Effector memory CD4-positive, alpha-beta T cell (primary cell): ENCODE results near the gene RPL35.

Source experiments
- DNase-seq, 3 donors: peaks; one replicate each; pipeline ENCODE4 v3.0.0-alpha.2; 2020
- H3K27ac ChIP-seq: 2 replicates; pipeline ENCODE4 v1.7.0; 2013; ENCODE audit warnings: mild to moderate bottlenecking, low read length, moderate library complexity; ENCODE audit not compliant: insufficient read depth, poor library complexity, severe bottlenecking
- H3K27me3 ChIP-seq: replicated peaks from 2 replicates; pipeline ENCODE4 v1.7.0; 2013; ENCODE audit warnings: mild to moderate bottlenecking, low read length; ENCODE audit not compliant: insufficient read depth, control insufficient read depth, poor library complexity, severe bottlenecking
- H3K36me3 ChIP-seq: 2 replicates; pipeline ENCODE4 v1.7.0; 2013; ENCODE audit warnings: mild to moderate bottlenecking, low read length, moderate library complexity; ENCODE audit not compliant: control insufficient read depth, insufficient read depth
- H3K4me1 ChIP-seq: 2 replicates; pipeline ENCODE4 v1.7.0; 2013; ENCODE audit warnings: low read length, mild to moderate bottlenecking; ENCODE audit not compliant: control insufficient read depth, insufficient read depth, poor library complexity, severe bottlenecking
- H3K4me3 ChIP-seq: 2 replicates; pipeline ENCODE4 v1.7.0; 2013; ENCODE audit warnings: low read length, low read depth, mild to moderate bottlenecking; ENCODE audit not compliant: insufficient read depth, poor library complexity, severe bottlenecking
- H3K9me3 ChIP-seq: 2 replicates; pipeline ENCODE4 v1.7.0; 2013; ENCODE audit warnings: mild to moderate bottlenecking, low read length, moderate library complexity; ENCODE audit not compliant: control insufficient read depth

The RPL35 gene

GRCh38 chr9:124887832-124888231, 26.1 kb upstream of the RPL35 start:
- DNase-seq: no peak
- Histone ChIP-seq H3K9me3 (no peaks in the 10 kb centered on the region), H3K4me3 (no peak overlapping the region), H3K27ac (no peak overlapping the region), H3K27me3 (no peaks in the 10 kb centered on the region), H3K36me3 (peaks cover 60% of the 10 kb centered on the region), H3K4me1 (no peaks in the 10 kb centered on the region)

- Histone ChIP-seq H3K27me3 (no peaks in the 10 kb centered on the region), H3K4me3 (no peak overlapping the region), H3K27ac (no peak overlapping the region), H3K9me3 (no peaks in the 10 kb centered on the region), H3K4me1 (no peaks in the 10 kb centered on the region), H3K36me3 (peaks cover 67% of the 10 kb centered on the region)
- DNase-seq: no peak
Observed at GRCh38 chr9:124886866-124887492, 25.2 kb upstream of the RPL35 start.

- Histone ChIP-seq H3K36me3 (peaks cover 70% of the 10 kb centered on the region), H3K4me3 (no peak overlapping the region)
- DNase-seq: no peak
Observed at GRCh38 chr9:124886461-124886860, 24.7 kb upstream of the RPL35 start.

GRCh38 chr9:124885551-124885950, 23.8 kb upstream of the RPL35 start:
- Histone ChIP-seq H3K27me3 (no peaks in the 10 kb centered on the region), H3K4me1 (no peaks in the 10 kb centered on the region), H3K36me3 (peaks cover 71% of the 10 kb centered on the region), H3K9me3 (no peaks in the 10 kb centered on the region), H3K27ac (no peak overlapping the region), H3K4me3 (no peak overlapping the region)
- DNase-seq: no peak

More at GRCh38 chr9:124886461-124886860, 24.7 kb upstream of the RPL35 start:
- Histone ChIP-seq H3K4me1 (no peaks in the 10 kb centered on the region), H3K27ac (no peak overlapping the region), H3K9me3 (no peaks in the 10 kb centered on the region), H3K27me3 (no peaks in the 10 kb centered on the region)

GRCh38 chr9:124884376-124884775, 22.6 kb upstream of the RPL35 start:
- no peaks in the 10 kb centered on the region for H3K9me3 ChIP-seq
- H3K27ac ChIP-seq: no peak overlapping the region
- no peak for DNase-seq
- H3K36me3 ChIP-seq: peaks cover 65% of the 10 kb centered on the region
- H3K27me3 ChIP-seq: no peaks in the 10 kb centered on the region
- H3K4me3 ChIP-seq: no peak overlapping the region
- no peaks in the 10 kb centered on the region for H3K4me1 ChIP-seq

- peaks cover 65% of the 10 kb centered on the region for H3K36me3 ChIP-seq
- H3K9me3 ChIP-seq: no peaks in the 10 kb centered on the region
- no peak overlapping the region for H3K4me3 ChIP-seq
- H3K4me1 ChIP-seq: no peaks in the 10 kb centered on the region
- no peak overlapping the region for H3K27ac ChIP-seq
- H3K27me3 ChIP-seq: no peaks in the 10 kb centered on the region
- no peak for DNase-seq
Observed at GRCh38 chr9:124882231-124882630, 20.5 kb upstream of the RPL35 start.

GRCh38 chr9:124881138-124881743, 19.5 kb upstream of the RPL35 start:
- Histone ChIP-seq H3K4me3 (no peak overlapping the region), H3K36me3 (peaks cover 65% of the 10 kb centered on the region), H3K9me3 (no peaks in the 10 kb centered on the region), H3K4me1 (no peaks in the 10 kb centered on the region), H3K27ac (no peak overlapping the region), H3K27me3 (no peaks in the 10 kb centered on the region)
- no peak for DNase-seq

GRCh38 chr9:124880501-124880900, 18.7 kb upstream of the RPL35 start:
- H3K4me3 ChIP-seq: no peak overlapping the region
- no peaks in the 10 kb centered on the region for H3K9me3 ChIP-seq
- H3K36me3 ChIP-seq: peaks cover 66% of the 10 kb centered on the region
- H3K27me3 ChIP-seq: no peaks in the 10 kb centered on the region
- H3K27ac ChIP-seq: no peak overlapping the region
- H3K4me1 ChIP-seq: no peaks in the 10 kb centered on the region
- DNase-seq: no peak

GRCh38 chr9:124879226-124879625, 17.5 kb upstream of the RPL35 start:
- peaks cover 75% of the 10 kb centered on the region for H3K36me3 ChIP-seq
- no peak overlapping the region for H3K27ac ChIP-seq
- H3K4me3 ChIP-seq: no peak overlapping the region

GRCh38 chr9:124878518-124878917, 16.8 kb upstream of the RPL35 start:
- no peak overlapping the region for H3K27ac ChIP-seq
- no peaks in the 10 kb centered on the region for H3K27me3 ChIP-seq
- no peaks in the 10 kb centered on the region for H3K9me3 ChIP-seq
- no peak overlapping the region for H3K4me3 ChIP-seq
- H3K4me1 ChIP-seq: peaks cover 4% of the 10 kb centered on the region
- no peak for DNase-seq
- H3K36me3 ChIP-seq: peaks cover 82% of the 10 kb centered on the region

More at GRCh38 chr9:124879226-124879625, 17.5 kb upstream of the RPL35 start:
- Histone ChIP-seq H3K4me1 (no peaks in the 10 kb centered on the region), H3K27me3 (no peaks in the 10 kb centered on the region), H3K9me3 (no peaks in the 10 kb centered on the region)
- DNase-seq: no peak
